Caco-2 (cell line): ENCODE data around the gene PPFIA1. TPM values are rescaled to one million over a fixed set of nuclear protein-coding genes. Genes with fewer than 3 reads are reported as not detected.

ENCODE experiments used
- BruUV-seq: library from RNA; stranded (reverse); fragments of 400-500 nt; replicated peaks from 2 replicates; lab custom pipeline; 2021; lab: Mats Ljungman, UMichigan
- CTCF ChIA-PET: fragments of 300-600 bp; sonication (Branson Sonifier 250); formaldehyde crosslinking; loops from one replicate; lab custom pipeline; 2022; ENCODE audit warnings: antibody characterized with exemption; lab: Charles Lee
- POLR2A ChIA-PET: fragments of 300-600 bp; sonication (Branson Sonifier 250); formaldehyde crosslinking; loops from one replicate; lab custom pipeline; 2022; ENCODE audit warnings: antibody characterized with exemption; lab: Charles Lee
- DNase-seq, 2 experiments: peaks; one replicate each; pipeline versions ENCODE4 v3.0.0 to v3.0.0-alpha.2; 2020 to 2022
- H3K27me3 ChIP-seq: replicated peaks from 2 replicates; pipeline ENCODE4 v1.6.0; 2011; ENCODE audit warnings: low read length; ENCODE audit not compliant: control insufficient read depth, insufficient read depth
- H3K36me3 ChIP-seq: 2 replicates; pipeline ENCODE4 v1.5.1; 2011; ENCODE audit warnings: low read length; ENCODE audit not compliant: control insufficient read depth, insufficient read depth
- H3K4me1 ChIP-seq: fragments of 250-450 bp; sonication (Bioruptor Pico); 2 replicates; pipeline ENCODE4 v1.5.1; 2020; ENCODE audit warnings: mild to moderate bottlenecking
- H3K4me3 ChIP-seq: 2 replicates; pipeline ENCODE4 v1.5.1; 2011; ENCODE audit warnings: low read depth, mild to moderate bottlenecking, control low read depth, low read length
- H3K9me3 ChIP-seq: fragments of 250-450 bp; sonication (Bioruptor Pico); 2 replicates; pipeline ENCODE4 v1.5.1; 2020; ENCODE audit warnings: mild to moderate bottlenecking, moderate library complexity
- H3K27ac Mint-ChIP-seq: one replicate; pipeline ENCODE4 v1.8.0; 2022; ENCODE audit warnings: mixed read lengths; ENCODE audit not compliant: unreplicated experiment
- H3K27me3 Mint-ChIP-seq: one replicate; pipeline ENCODE4 v1.8.0; 2022; ENCODE audit warnings: mixed read lengths; ENCODE audit not compliant: insufficient read depth, unreplicated experiment
- H3K36me3 Mint-ChIP-seq: one replicate; pipeline ENCODE4 v1.8.0; 2022; ENCODE audit warnings: mild to moderate bottlenecking, mixed read lengths; ENCODE audit not compliant: insufficient read depth, unreplicated experiment
- H3K4me1 Mint-ChIP-seq: one replicate; pipeline ENCODE4 v1.8.0; 2022; ENCODE audit warnings: low read depth, mixed read lengths; ENCODE audit not compliant: unreplicated experiment
- H3K4me3 Mint-ChIP-seq: one replicate; pipeline ENCODE4 v1.8.0; 2022; ENCODE audit warnings: mild to moderate bottlenecking, moderate library complexity, mixed read lengths; ENCODE audit not compliant: unreplicated experiment
- H3K9me3 Mint-ChIP-seq: one replicate; pipeline ENCODE4 v1.8.0; 2022; ENCODE audit warnings: mixed read lengths; ENCODE audit not compliant: unreplicated experiment
- CTCF ChIP-seq, 2 experiments: fragments of 200-600 bp in 1 of 2; IDR thresholded peaks; 1 replicate in 1 of 2; 2 replicates in 1 of 2; pipeline versions ENCODE4 v1.5.1 to v1.8.0; 2011 to 2022; ENCODE audit warnings: antibody characterized with exemption in 1 of 2, control low read depth in 1 of 2, inconsistent platforms in 1 of 2, low read depth in 1 of 2, low read length in 1 of 2, mild to moderate bottlenecking in 1 of 2, moderate library complexity in 1 of 2; ENCODE audit not compliant: insufficient read depth in 1 of 2, severe bottlenecking in 1 of 2, unreplicated experiment in 1 of 2
- intact Hi-C: fragments of 100-400 bp; cut with micrococcal nuclease; formaldehyde crosslinking; loops from one replicate; pipeline ENCODE4 v1.10.0; 2022; ENCODE audit not compliant: unreplicated experiment
- total RNA-seq: library from RNA; stranded (reverse); gene quantifications from 2 replicates; pipeline ENCODE4 v1.2.3, GENCODE V29; 2022

PPFIA1 gene
- total RNA-seq, 1 experiment from 2014 or later = 148 TPM

- no peak overlapping the region for H3K27ac Mint-ChIP-seq
- POLR2A ChIA-PET = no interaction called here
- TSS peak; percentile 27 for BruUV-seq
- no peak overlapping the region for H3K4me3 Mint-ChIP-seq
- intact Hi-C loops = no loop called here
- H3K27me3 Mint-ChIP-seq = no peaks in the 10 kb centered on the region
- H3K36me3 Mint-ChIP-seq = peaks cover 100% of the 10 kb centered on the region
- H3K9me3 Mint-ChIP-seq = no peaks in the 10 kb centered on the region
- Histone ChIP-seq H3K36me3 (peaks cover 34% of the 10 kb centered on the region), H3K27me3 (no peaks in the 10 kb centered on the region), H3K4me3 (no peak overlapping the region), H3K4me1 (no peaks in the 10 kb centered on the region), H3K9me3 (no peaks in the 10 kb centered on the region)
- H3K4me1 Mint-ChIP-seq = no peaks in the 10 kb centered on the region
- no peak for TF ChIP-seq CTCF (IDR thresholded peaks at IDR 0.05; ENCODE audit: insufficient read depth in 1 of 2, low read depth in 1 of 2, low read length in 1 of 2, severe bottlenecking in 1 of 2, unreplicated experiment in 1 of 2)
- DNase-seq = no peak
- CTCF ChIA-PET = no interaction called here
These were observed 149.0 kb downstream of the PPFIA1 start for GRCh38 chr11:70419307-70420007.

DNA sequence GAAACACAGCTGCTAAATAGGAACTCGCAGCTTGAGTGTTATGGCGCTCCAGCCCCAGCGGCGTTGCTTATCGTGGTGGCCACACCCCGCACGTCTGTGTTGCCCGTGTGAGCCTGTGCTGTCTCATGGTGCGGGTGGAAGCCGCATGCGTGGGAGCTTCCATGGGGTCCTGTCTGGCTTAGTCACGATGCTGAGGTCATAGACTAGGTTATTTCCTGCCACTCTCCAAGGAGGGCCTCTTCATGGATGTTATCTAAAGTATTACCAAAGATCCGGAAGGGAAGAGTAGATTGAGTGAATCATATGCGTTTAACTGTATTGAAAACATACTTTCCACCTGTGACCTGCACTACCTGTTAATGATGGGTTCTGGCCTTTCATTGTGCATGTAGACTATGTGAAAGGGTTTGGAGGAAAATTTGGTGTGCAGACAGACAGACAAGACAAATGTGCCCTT lies 149.5 kb downstream of the PPFIA1 start:
- ChIA-PET POLR2A (no interaction called here), CTCF (no interaction called here)
- no peaks in the 10 kb centered on the region for H3K4me1 ChIP-seq
- no peak for TF ChIP-seq CTCF (IDR thresholded peaks at IDR 0.05; ENCODE audit: insufficient read depth in 1 of 2, low read depth in 1 of 2, low read length in 1 of 2, severe bottlenecking in 1 of 2, unreplicated experiment in 1 of 2)
- H3K9me3 ChIP-seq = no peaks in the 10 kb centered on the region
- Mint-ChIP-seq H3K27ac (no peak overlapping the region), H3K4me1 (no peaks in the 10 kb centered on the region), H3K36me3 (peaks cover 100% of the 10 kb centered on the region), H3K4me3 (no peak overlapping the region), H3K27me3 (no peaks in the 10 kb centered on the region), H3K9me3 (no peaks in the 10 kb centered on the region)
- no peak overlapping the region for H3K4me3 ChIP-seq
- DNase-seq = no peak
- intact Hi-C loops = no loop called here
- no TSS peak for BruUV-seq
- H3K36me3 ChIP-seq = peaks cover 33% of the 10 kb centered on the region
- H3K27me3 ChIP-seq = no peaks in the 10 kb centered on the region

DNA sequence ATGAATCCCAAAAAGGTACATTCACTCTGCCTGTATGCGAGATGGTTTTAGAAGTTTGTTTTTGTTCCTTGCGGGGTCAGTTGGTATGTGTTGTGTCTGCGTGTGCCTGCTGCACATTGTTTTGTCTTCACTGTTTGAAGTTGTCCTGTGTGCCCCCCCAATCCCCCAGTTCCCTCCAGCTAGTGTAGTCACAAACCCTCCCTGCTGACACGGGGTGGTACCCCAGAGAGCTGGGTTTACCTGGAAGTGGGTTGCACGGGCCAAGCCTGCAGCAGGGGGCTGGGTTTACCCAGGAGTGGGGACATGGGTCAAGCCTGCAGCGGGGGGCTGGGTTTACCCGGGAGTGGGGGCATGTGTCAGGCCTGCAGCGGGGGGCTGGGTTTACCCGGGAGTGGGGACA lies 150.0 kb downstream of the PPFIA1 start:
- no peaks in the 10 kb centered on the region for H3K4me1 ChIP-seq
- H3K27me3 Mint-ChIP-seq = no peaks in the 10 kb centered on the region
- H3K4me3 ChIP-seq = no peak overlapping the region
- DNase-seq = no peak
- H3K36me3 ChIP-seq = peaks cover 30% of the 10 kb centered on the region
- ChIA-PET POLR2A (no interaction called here), CTCF (no interaction called here)
- H3K4me3 Mint-ChIP-seq = no peak overlapping the region
- TF ChIP-seq CTCF (IDR thresholded peaks at IDR 0.05; ENCODE audit: insufficient read depth in 1 of 2, low read depth in 1 of 2, low read length in 1 of 2, severe bottlenecking in 1 of 2, unreplicated experiment in 1 of 2) = no peak
- peaks cover 100% of the 10 kb centered on the region for H3K36me3 Mint-ChIP-seq
- no peak overlapping the region for H3K27ac Mint-ChIP-seq
- H3K9me3 ChIP-seq = no peaks in the 10 kb centered on the region
- no peaks in the 10 kb centered on the region for H3K27me3 ChIP-seq
- H3K9me3 Mint-ChIP-seq = no peaks in the 10 kb centered on the region
- no peaks in the 10 kb centered on the region for H3K4me1 Mint-ChIP-seq
- BruUV-seq = no TSS peak
- intact Hi-C loops = no loop called here
